Inflammatory macrophage treated with lipopolysaccharide for 4 hours (primary cell): Measurements from ENCODE around the gene PPARGC1A.
A peak's percentile ranks its signal among the peaks of the same experiment; 100 is the strongest.

Experiments used
- DNase-seq: peaks from one replicate; pipeline ENCODE4 v3.0.0-alpha.2; 2020

PPARGC1A gene

GRCh38 chr4:23909671-23910070, 19.8 kb upstream of the PPARGC1A start:
- DNase-seq: no peak

- no peak for DNase-seq
Measured at GRCh38 chr4:23906839-23907238, 17.0 kb upstream of the PPARGC1A start.

- DNase-seq: no peak
Measured at GRCh38 chr4:23904639-23905071, 14.8 kb upstream of the PPARGC1A start.

- DNase-seq: no peak
Measured at GRCh38 chr4:23903859-23904438, 14.1 kb upstream of the PPARGC1A start.

GRCh38 chr4:23902222-23902804, 12.5 kb upstream of the PPARGC1A start:
- DNase-seq: no peak

- no peak for DNase-seq
Measured at GRCh38 chr4:23900636-23901035, 10.8 kb upstream of the PPARGC1A start.

GRCh38 chr4:23899565-23899964, 9.7 kb upstream of the PPARGC1A start:
- no peak for DNase-seq

GRCh38 chr4:23897564-23898109, 7.8 kb upstream of the PPARGC1A start:
- no peak for DNase-seq

GRCh38 chr4:23894021-23894420, 4.2 kb upstream of the PPARGC1A start:
- DNase-seq: no peak

GRCh38 chr4:23891064-23891421, 1.2 kb upstream of the PPARGC1A start:
- no peak for DNase-seq

GRCh38 chr4:23890369-23891063, 669 bp upstream of the PPARGC1A start:
- DNase-seq: no peak

- DNase-seq: no peak
Measured at GRCh38 chr4:23889391-23889790, 456 bp downstream of the PPARGC1A start.

GRCh38 chr4:23888421-23889319, 1.2 kb downstream of the PPARGC1A start:
- no peak for DNase-seq

GRCh38 chr4:23887989-23888388, 1.9 kb downstream of the PPARGC1A start:
- DNase-seq: no peak

GRCh38 chr4:23887173-23887572, 2.7 kb downstream of the PPARGC1A start:
- DNase-seq: no peak

- DNase-seq: no peak
Measured at GRCh38 chr4:23885943-23886590, 3.8 kb downstream of the PPARGC1A start.

GRCh38 chr4:23884741-23885140, 5.1 kb downstream of the PPARGC1A start:
- no peak for DNase-seq

- DNase-seq: no peak
Measured at GRCh38 chr4:23884261-23884660, 5.6 kb downstream of the PPARGC1A start.

GRCh38 chr4:23882976-23883531, 6.8 kb downstream of the PPARGC1A start:
- no peak for DNase-seq

GRCh38 chr4:23881674-23882337, 8.0 kb downstream of the PPARGC1A start:
- no peak for DNase-seq

- DNase-seq: peak; percentile 17
Measured at GRCh38 chr4:23881052-23881501, 8.8 kb downstream of the PPARGC1A start.
